ENCODE results near the gene DNAJC3. TPM values are rescaled to one million over a fixed set of nuclear protein-coding genes. Genes with fewer than 3 reads are reported as not detected.
"Not testable (repeated sequence)": the region's sequence is repeated elsewhere in the genome, so short reads cannot be mapped to it uniquely, and the experiment has no call there.

The DNAJC3 gene
- total RNA-seq, 4 donors from 2014 or later, result 27.8 to 40.6 (median 34.6) TPM

DNA sequence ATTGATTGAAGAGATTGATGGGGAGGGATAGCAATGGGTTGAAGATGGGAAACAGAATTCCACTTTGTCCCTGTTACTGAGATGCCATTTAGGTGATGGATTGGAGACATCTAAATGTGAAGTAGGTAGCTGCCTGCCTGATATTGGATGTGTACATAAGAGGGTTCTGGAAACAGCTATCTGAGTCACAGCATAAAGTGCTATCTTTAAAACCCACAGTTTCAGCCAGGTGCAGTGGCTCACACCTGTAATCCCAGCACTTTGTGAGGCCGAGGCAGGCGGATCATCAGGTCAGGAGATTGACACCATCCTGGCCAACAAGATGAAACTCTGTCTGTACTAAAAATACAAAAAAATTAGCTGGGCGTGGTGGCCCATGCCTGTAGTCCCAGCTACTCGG, 72.6 kb downstream of the DNAJC3 start:
- TF ChIP-seq, protein P1, sequence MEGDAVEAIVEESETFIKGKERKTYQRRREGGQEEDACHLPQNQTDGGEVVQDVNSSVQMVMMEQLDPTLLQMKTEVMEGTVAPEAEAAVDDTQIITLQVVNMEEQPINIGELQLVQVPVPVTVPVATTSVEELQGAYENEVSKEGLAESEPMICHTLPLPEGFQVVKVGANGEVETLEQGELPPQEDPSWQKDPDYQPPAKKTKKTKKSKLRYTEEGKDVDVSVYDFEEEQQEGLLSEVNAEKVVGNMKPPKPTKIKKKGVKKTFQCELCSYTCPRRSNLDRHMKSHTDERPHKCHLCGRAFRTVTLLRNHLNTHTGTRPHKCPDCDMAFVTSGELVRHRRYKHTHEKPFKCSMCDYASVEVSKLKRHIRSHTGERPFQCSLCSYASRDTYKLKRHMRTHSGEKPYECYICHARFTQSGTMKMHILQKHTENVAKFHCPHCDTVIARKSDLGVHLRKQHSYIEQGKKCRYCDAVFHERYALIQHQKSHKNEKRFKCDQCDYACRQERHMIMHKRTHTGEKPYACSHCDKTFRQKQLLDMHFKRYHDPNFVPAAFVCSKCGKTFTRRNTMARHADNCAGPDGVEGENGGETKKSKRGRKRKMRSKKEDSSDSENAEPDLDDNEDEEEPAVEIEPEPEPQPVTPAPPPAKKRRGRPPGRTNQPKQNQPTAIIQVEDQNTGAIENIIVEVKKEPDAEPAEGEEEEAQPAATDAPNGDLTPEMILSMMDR (IDR thresholded peaks at IDR 0.05), result no peak
- TF ChIP-seq POLR2A (IDR thresholded peaks at IDR 0.05), result no peak
- Histone ChIP-seq H3K36me3 (no peaks in the 10 kb centered on the region), H3K9me3 (no peaks in the 10 kb centered on the region), H3K4me3 (no peak overlapping the region), H3K27me3 (no peaks in the 10 kb centered on the region), H3K27ac (no peak overlapping the region), H3K4me1 (peaks cover 0 to 8% (median 0%) of the 10 kb centered on the region in 3 donors)
- intact Hi-C loops (cut with DNase I), result no loop called here
- DNase-seq, result no peak
- 81 to 100% methylated on average over 2 to 4 of the region's 4 CpGs for WGBS, 2 donors

DNA sequence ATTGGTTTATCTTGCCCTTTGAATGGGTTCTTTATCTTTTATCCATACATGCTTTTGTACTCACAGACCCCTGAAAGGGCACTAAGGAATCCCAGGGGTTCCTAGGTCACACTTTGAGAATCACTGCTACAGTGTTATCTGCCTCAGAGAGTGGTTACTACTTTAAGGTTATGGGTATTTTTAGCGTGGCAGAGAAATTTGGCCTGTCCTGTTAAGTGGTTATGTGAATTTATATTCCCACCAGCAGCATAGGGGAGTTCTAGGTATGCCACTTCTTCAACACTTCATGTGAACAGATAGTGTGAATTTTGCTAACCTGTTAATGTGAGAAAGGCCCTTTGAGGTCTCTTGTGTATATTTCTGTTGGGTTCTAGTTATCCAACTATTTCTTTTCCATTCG, 75.7 kb downstream of the DNAJC3 start:
- intact Hi-C loops (cut with DNase I), result no loop called here
- no peaks in the 10 kb centered on the region for H3K36me3 ChIP-seq
- no peaks in the 10 kb centered on the region for H3K9me3 ChIP-seq
- no peaks in the 10 kb centered on the region for H3K27me3 ChIP-seq
- no peak overlapping the region for H3K27ac ChIP-seq
- TF ChIP-seq POLR2A (IDR thresholded peaks at IDR 0.05), result no peak
- TF ChIP-seq, protein P1 (IDR thresholded peaks at IDR 0.05), result no peak
- no peak overlapping the region for H3K4me3 ChIP-seq
- DNase-seq, result no peak
- 86 to 97% methylated on average over 2 of the region's 2 CpGs for WGBS, 2 donors
- H3K4me1 ChIP-seq, result peaks cover 0 to 23% (median 0%) of the 10 kb centered on the region in 3 donors

DNA sequence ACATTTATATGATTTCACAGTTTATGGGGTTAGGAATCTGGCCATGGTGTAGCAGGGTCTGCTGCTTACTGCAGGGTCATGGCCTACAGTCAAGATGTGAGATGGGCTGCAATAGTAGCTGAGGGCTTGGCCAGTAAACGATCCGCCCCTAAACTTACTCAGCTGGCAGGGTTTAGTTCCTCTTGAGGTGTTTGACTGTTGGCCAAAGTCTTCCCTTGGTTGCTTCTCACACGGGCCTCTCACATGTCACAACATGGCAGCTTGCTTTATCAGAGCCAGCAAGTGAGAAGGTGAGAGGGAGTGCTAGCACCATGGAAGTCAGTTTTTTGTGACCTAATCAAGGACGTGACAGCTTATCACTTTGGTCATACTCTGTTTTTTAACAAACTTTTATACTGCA, 77.1 kb downstream of the DNAJC3 start:
- 29 to 51% methylated on average over 2 to 4 of the region's 4 CpGs for WGBS, 2 donors
- Histone ChIP-seq H3K4me3 (no peak overlapping the region), H3K27me3 (no peaks in the 10 kb centered on the region), H3K27ac (no peak overlapping the region), H3K9me3 (no peaks in the 10 kb centered on the region), H3K4me1 (peaks cover 0 to 30% (median 0%) of the 10 kb centered on the region in 3 donors), H3K36me3 (peaks cover 0 to 7% (median 0%) of the 10 kb centered on the region in 3 donors)
- TF ChIP-seq, protein P1 (IDR thresholded peaks at IDR 0.05), result no peak
- no peak for TF ChIP-seq POLR2A (IDR thresholded peaks at IDR 0.05)
- intact Hi-C loops (cut with DNase I), result no loop called here
- DNase-seq, result no peak

DNA sequence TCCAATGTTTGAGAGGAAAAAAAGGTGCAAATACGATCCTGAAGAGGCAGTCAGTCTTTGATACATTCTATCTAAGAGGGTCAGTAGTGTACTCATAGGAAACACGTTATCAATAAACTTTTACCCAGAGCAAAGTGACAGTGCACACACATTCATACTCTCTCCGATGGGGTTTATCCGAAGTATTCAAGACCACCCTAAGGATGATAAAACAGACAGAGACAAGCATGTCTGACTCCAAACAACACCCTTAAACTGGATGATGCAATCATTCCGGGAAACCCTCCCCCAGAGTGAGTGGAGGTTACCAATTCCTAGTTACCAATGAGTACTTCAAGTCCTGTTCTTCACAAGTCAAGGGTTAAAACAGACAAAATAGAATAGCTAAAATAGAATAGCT, 79.1 kb downstream of the DNAJC3 start:
- TF ChIP-seq POLR2A (IDR thresholded peaks at IDR 0.05), result no peak
- Histone ChIP-seq H3K27ac (no peak overlapping the region), H3K4me1 (peaks cover 0 to 30% (median 0%) of the 10 kb centered on the region in 3 donors), H3K4me3 (no peak overlapping the region), H3K27me3 (no peaks in the 10 kb centered on the region), H3K9me3 (no peaks in the 10 kb centered on the region), H3K36me3 (peaks cover 0 to 21% (median 0%) of the 10 kb centered on the region in 3 donors)
- 91 to 93% methylated on average over 5 of the region's 5 CpGs for WGBS, 2 donors
- intact Hi-C loops (cut with DNase I), result no loop called here
- DNase-seq, result no peak

DNA sequence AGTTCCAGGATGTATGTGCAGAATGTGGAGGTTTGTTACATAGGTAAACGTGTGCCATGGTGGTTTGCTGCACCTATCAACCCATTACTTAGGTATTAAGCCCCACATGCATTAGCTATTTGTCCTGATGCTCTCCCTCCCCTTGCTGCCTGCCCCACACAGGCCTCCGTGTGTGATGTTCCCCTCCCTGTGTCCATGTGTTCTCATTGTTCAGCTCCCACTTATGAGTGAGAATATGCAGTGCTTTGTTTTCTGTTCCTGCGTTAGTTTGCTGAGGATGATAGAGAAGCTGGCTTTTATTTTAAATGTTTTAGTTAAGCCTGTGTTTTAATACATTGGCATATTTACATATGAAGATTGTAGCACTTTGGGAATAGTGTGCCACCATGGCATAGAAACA, 85.7 kb downstream of the DNAJC3 start:
- DNase-seq; intact Hi-C loops (cut with DNase I); H3K9me3 ChIP-seq; H3K4me1 ChIP-seq; H3K4me3 ChIP-seq; H3K27ac ChIP-seq; H3K27me3 ChIP-seq: not testable (repeated sequence)
- 82 to 83% methylated on average over 3 of the region's 3 CpGs for WGBS, 2 donors
- peaks cover 0 to 77% (median 0%) of the 10 kb centered on the region in 3 donors for H3K36me3 ChIP-seq

DNA sequence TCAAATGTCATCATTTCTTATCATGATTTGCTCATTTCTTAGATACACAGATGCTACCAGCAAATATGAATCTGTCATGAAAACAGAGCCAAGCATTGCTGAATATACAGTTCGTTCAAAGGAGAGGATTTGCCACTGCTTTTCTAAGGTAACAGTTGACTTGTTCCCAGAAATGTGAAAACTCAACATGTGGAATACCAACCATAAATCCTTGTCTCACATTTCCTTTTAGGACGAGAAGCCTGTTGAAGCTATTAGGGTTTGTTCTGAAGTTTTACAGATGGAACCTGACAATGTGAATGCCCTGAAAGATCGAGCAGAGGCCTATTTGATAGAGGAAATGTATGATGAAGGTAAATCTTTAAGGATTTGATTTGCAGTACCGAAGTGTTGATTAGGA, 86.7 kb downstream of the DNAJC3 start:
- intact Hi-C loops (cut with DNase I), result no loop called here
- Histone ChIP-seq H3K27me3 (no peaks in the 10 kb centered on the region), H3K27ac (no peak overlapping the region), H3K9me3 (no peaks in the 10 kb centered on the region), H3K4me1 (no peaks in the 10 kb centered on the region), H3K36me3 (peaks cover 0 to 78% (median 2%) of the 10 kb centered on the region in 3 donors), H3K4me3 (no peak overlapping the region)
- TF ChIP-seq POLR2A (IDR thresholded peaks at IDR 0.05), result no peak
- TF ChIP-seq, protein P1 (IDR thresholded peaks at IDR 0.05), result no peak
- DNase-seq, result no peak
- WGBS, 2 donors, result 84 to 87% methylated on average over 4 of the region's 4 CpGs
